K562 (cell line): ENCODE data around the gene TDRKH. TPM values are rescaled to one million over a fixed set of nuclear protein-coding genes. Genes with fewer than 3 reads are reported as not detected.
A peak's percentile ranks its signal among the peaks of the same experiment; 100 is the strongest.

ENCODE experiments used
- ATAC-seq: fragments of 200-7000 bp; cut with Tn5 transposase; 3 replicates; pipeline ENCODE4 v1.9.1; 2020; ENCODE audit warnings: moderate library complexity
- BruUV-seq: library from RNA; stranded (reverse); fragments of 400-500 nt; replicated peaks from 2 replicates; lab custom pipeline; 2021; lab: Mats Ljungman, UMichigan
- CTCF ChIA-PET: fragments of 300-600 bp; formaldehyde crosslinking; extraction: SDS; loops from one replicate; lab custom pipeline; 2021; ENCODE audit warnings: low intra/inter-chr PET ratio; lab: Yijun Ruan, JAX
- POLR2A ChIA-PET: fragments of 300-600, 350-650 bp; sonication (Branson Sonifier 250); formaldehyde crosslinking; extraction: SDS; loops from one replicate; lab custom pipeline; 2021; ENCODE audit warnings: antibody characterized with exemption, inconsistent platforms; lab: Yijun Ruan, JAX
- DNase-seq, 4 experiments: peaks; one replicate each; pipeline versions ENCODE4 v3.0.0 to v3.0.0-alpha.2; 2011 to 2018; ENCODE audit warnings: low spot score in 3 of 4, mixed read lengths in 3 of 4; ENCODE audit errors: extremely low read depth in 1 of 4
- FAIRE-seq: peaks from 2 replicates; lab custom pipeline; 2011; peaks lifted over from hg19 to GRCh38; lab: Jason Lieb, UNC
- H2AFZ ChIP-seq: 2 replicates; pipeline ENCODE4 v1.6.0; 2011; ENCODE audit warnings: low read depth, low read length, control low read depth, inconsistent platforms
- H3K27ac ChIP-seq: fragments of 200-600 bp; 3 replicates; pipeline ENCODE4 v1.8.0; 2011; ENCODE audit warnings: low read depth, mild to moderate bottlenecking, control low read depth, inconsistent platforms, low read length, moderate library complexity, mixed read lengths; ENCODE audit errors: extremely low read depth
- H3K27me3 ChIP-seq, 2 experiments: fragments of 300-600 bp in 1 of 2; 2 replicates in 1 of 2; 3 replicates in 1 of 2; pipeline versions ENCODE4 v1.6.0 to v1.8.0; 2011; ENCODE audit warnings: inconsistent platforms in 2 of 2, low read length in 2 of 2, mild to moderate bottlenecking in 1 of 2, mixed read lengths in 1 of 2, moderate library complexity in 1 of 2; ENCODE audit not compliant: control insufficient read depth in 2 of 2, insufficient read depth in 2 of 2
- H3K36me3 ChIP-seq: fragments of 300-600 bp; 3 replicates; pipeline ENCODE4 v1.8.0; 2011; ENCODE audit warnings: mild to moderate bottlenecking, low read length, inconsistent platforms; ENCODE audit not compliant: control insufficient read depth, insufficient read depth
- H3K4me1 ChIP-seq, 2 experiments: fragments of 200-600 bp in 1 of 2; replicated peaks in 1 of 2; 2 replicates in 1 of 2; 3 replicates in 1 of 2; pipeline versions ENCODE4 v1.5.1 to v1.8.0; 2011; ENCODE audit warnings: inconsistent platforms in 2 of 2, low read length in 2 of 2, mild to moderate bottlenecking in 1 of 2, mixed read lengths in 1 of 2, moderate library complexity in 1 of 2; ENCODE audit not compliant: control insufficient read depth in 2 of 2, insufficient read depth in 2 of 2
- H3K4me2 ChIP-seq: 2 replicates; pipeline ENCODE4 v1.6.1; 2011; ENCODE audit warnings: low read length, control low read depth, inconsistent platforms, mixed read lengths; ENCODE audit not compliant: insufficient read depth
- H3K4me3 ChIP-seq: fragments of 200-600 bp; sonication (generic), shearing (Covaris generic); 2 replicates; pipeline ENCODE4 v1.5.1; 2016; ENCODE audit warnings: control low read depth, inconsistent platforms
- H3K79me2 ChIP-seq: fragments of 200-600 bp; 3 replicates; pipeline ENCODE4 v1.8.0; 2011; ENCODE audit warnings: low read length, inconsistent platforms; ENCODE audit not compliant: control insufficient read depth, insufficient read depth
- H3K9ac ChIP-seq, 2 experiments: 2 replicates each; pipeline versions ENCODE4 v1.6.0 to v1.6.1; 2011; ENCODE audit warnings: low read depth in 2 of 2, low read length in 2 of 2, control low read depth in 1 of 2, inconsistent platforms in 1 of 2, mild to moderate bottlenecking in 1 of 2, mixed read lengths in 1 of 2; ENCODE audit not compliant: insufficient read depth in 1 of 2
- H3K9me1 ChIP-seq: one replicate; pipeline ENCODE4 v1.6.0; 2011; ENCODE audit warnings: inconsistent platforms, mild to moderate bottlenecking, low read length, moderate library complexity; ENCODE audit not compliant: control insufficient read depth, insufficient read depth
- H3K9me3 ChIP-seq: replicated peaks from 2 replicates; pipeline ENCODE4 v1.5.1; 2011; ENCODE audit warnings: low read depth, low read length, inconsistent platforms; ENCODE audit not compliant: control insufficient read depth, insufficient read depth
- H4K20me1 ChIP-seq: replicated peaks from 2 replicates; pipeline ENCODE4 v1.6.1; 2011; ENCODE audit warnings: low read length, inconsistent platforms, mixed read lengths; ENCODE audit not compliant: control insufficient read depth, insufficient read depth
- ATF2 ChIP-seq: sonication (generic); formaldehyde crosslinking; IDR thresholded peaks from 2 replicates; pipeline ENCODE4 v1.8.1; 2022; ENCODE audit warnings: missing genetic modification reagents
- BCOR ChIP-seq: fragments of 450-650 bp; IDR thresholded peaks from 2 replicates; pipeline ENCODE4 v1.6.1; 2016
- ERF ChIP-seq: fragments of 450-650 bp; formaldehyde crosslinking; IDR thresholded peaks from 2 replicates; pipeline ENCODE4 v1.4.0; 2020; ENCODE audit warnings: mild to moderate bottlenecking, mixed read lengths
- HNRNPUL1 ChIP-seq: fragments of 200-400 bp; formaldehyde crosslinking; IDR thresholded peaks from 2 replicates; pipeline ENCODE4 v1.6.1; 2017; ENCODE audit warnings: low read length
- LARP7 ChIP-seq: fragments of 450-650 bp; IDR thresholded peaks from 2 replicates; pipeline ENCODE4 v1.6.1; 2016
- NRF1 ChIP-seq, 2 experiments: fragments of 450-650 bp; IDR thresholded peaks in 1 of 2; conservative IDR thresholded peaks in 1 of 2; 2 replicates each; pipeline ENCODE4 v1.6.1; 2014; ENCODE audit warnings: mild to moderate bottlenecking in 2 of 2
- OTX1 ChIP-seq: fragments of 450-650 bp; formaldehyde crosslinking; IDR thresholded peaks from 2 replicates; pipeline ENCODE4 v1.4.0; 2022; ENCODE audit warnings: mild to moderate bottlenecking
- PTRF ChIP-seq: fragments of 450-650 bp; IDR thresholded peaks from 2 replicates; pipeline ENCODE4 v1.6.1; 2016; ENCODE audit warnings: mild to moderate bottlenecking, missing genetic modification characterization, missing compliant biosample characterization
- RAD51 ChIP-seq: fragments of 450-650 bp; IDR thresholded peaks from 2 replicates; pipeline ENCODE4 v1.7.1; 2016; ENCODE audit warnings: low read depth, mild to moderate bottlenecking, borderline replicate concordance
- RNF2 ChIP-seq: sonication (generic); IDR thresholded peaks from 2 replicates; pipeline ENCODE4 v1.6.1; 2016
- SMARCA4 ChIP-seq: fragments of 450-650 bp; IDR thresholded peaks from 2 replicates; pipeline ENCODE4 v1.6.1; 2016
- ZNF263 ChIP-seq: sonication (generic); formaldehyde crosslinking; IDR thresholded peaks from 2 replicates; pipeline ENCODE4 v1.8.0; 2022; ENCODE audit warnings: mild to moderate bottlenecking, missing genetic modification reagents, borderline replicate concordance
- ZNF316 ChIP-seq: fragments of 450-650 bp; IDR thresholded peaks from 2 replicates; pipeline ENCODE4 v1.6.1; 2016
- ZNF75A ChIP-seq: fragments of 450-650 bp; formaldehyde crosslinking; IDR thresholded peaks from 2 replicates; pipeline ENCODE4 v1.4.0; 2020; ENCODE audit warnings: mild to moderate bottlenecking
- WGBS: fragments of 100-300 bp; shearing (Covaris generic); methylation state at CpG from one replicate; pipeline ENCODE4 v1.1.6; 2016; ENCODE audit warnings: low coverage, mixed read lengths; ENCODE audit not compliant: insufficient coverage; ENCODE audit errors: missing lambda C conversion rate; 5-methylcytosine and 5-hydroxymethylcytosine counted together
- in situ Hi-C: fragments of 300-500 bp; cut with MboI; formaldehyde crosslinking; loops from 4 replicates; pipeline ENCODE4 v1.15.0; 2018; ENCODE audit warnings: inconsistent platforms, mixed read lengths
- intact Hi-C: fragments of 100-400 bp; cut with micrococcal nuclease; formaldehyde crosslinking; loops from 2 replicates; pipeline ENCODE4 v1.14.2; 2022
- polyA plus RNA-seq, 8 experiments: library from polyadenylated mRNA; depleted of rRNA in 4 of 8; stranded (reverse) in 5 of 8; unstranded in 3 of 8; fragments of >200 nt; fragmentation: Nextera tagmentation in 2 of 8; fragmentation: Illumina TruSeq in 1 of 8; extraction: Ambion mirVana in 2 of 8; extraction: Trizol in 1 of 8; gene quantifications; 2 replicates each; pipeline versions ENCODE4 v1.2.1 to v1.2.3, GENCODE V29; 2011 to 2014; ENCODE audit warnings: inconsistent platforms in 1 of 8, missing spikeins in 1 of 8
- total RNA-seq, 7 experiments: library from RNA; depleted of rRNA in 6 of 7; stranded (reverse); fragments of >200 nt in 6 of 7; fragmentation: Illumina TruSeq in 2 of 7; extraction: Trizol in 2 of 7; gene quantifications; 2 replicates each; pipeline versions ENCODE4 v1.2.1 to v1.2.3, GENCODE V29; 2011 to 2021; ENCODE audit warnings: low replicate concordance in 1 of 7
- TF ChIP-seq, protein P1 (sequence below): fragments of 200-800 bp; sonication (Bioruptor generic); IDR thresholded peaks from 2 replicates; pipeline ENCODE4 v1.6.1; 2016; ENCODE audit warnings: missing genetic modification characterization, missing compliant biosample characterization
- TF ChIP-seq, protein P2 (sequence below): fragments of 450-650 bp; IDR thresholded peaks from 2 replicates; pipeline ENCODE4 v1.6.1; 2017; ENCODE audit warnings: antibody characterized with exemption

The TDRKH gene
- total and polyA plus RNA-seq, 9 of the 15 experiments (the other 6 are each of a cell fraction or from before 2014, with no cell fraction given): 4.3 to 21.3 (median 8.4) TPM

GRCh38 chr1:151799179-151800022, 9.1 kb upstream of the TDRKH start:
- no peak overlapping the region for H3K27ac ChIP-seq
- ATAC-seq (peak; percentile 66), DNase-seq (no peak), FAIRE-seq (no peak)
- H3K4me2 ChIP-seq: no peak overlapping the region
- in situ Hi-C loops (no loop called here), intact Hi-C loops (no loop called here)
- H3K79me2 ChIP-seq: no peaks in the 10 kb centered on the region
- no peaks in the 10 kb centered on the region for H3K9me3 ChIP-seq
- H3K27me3 ChIP-seq: peaks cover 35 to 65% of the 10 kb centered on the region in 2 experiments
- peaks cover 0 to 8% of the 10 kb centered on the region in 2 experiments; a peak in 1 of 5 replicates for H3K4me1 ChIP-seq
- POLR2A ChIA-PET: interaction anchor here (0.6 to 1.6 kb wide), 3 partner anchors 10 to 194 kb away, joined by 3 to 5 read pairs (median 3); no protein-coding TSS in a partner anchor
- WGBS: 2% methylated on average over 9 of the region's 9 CpGs
- CTCF ChIA-PET: no interaction called here
- peaks cover 19% of the 10 kb centered on the region for H4K20me1 ChIP-seq
- no peaks in the 10 kb centered on the region for H3K9me1 ChIP-seq
- H3K36me3 ChIP-seq: no peaks in the 10 kb centered on the region
- H2AFZ ChIP-seq: no peak overlapping the region
- H3K9ac ChIP-seq: no peak overlapping the region
- no peak overlapping the region for H3K4me3 ChIP-seq
- no TSS peak for BruUV-seq
- TF ChIP-seq RNF2: no peak
- no peak for TF ChIP-seq ATF2
- TF ChIP-seq, protein P1, sequence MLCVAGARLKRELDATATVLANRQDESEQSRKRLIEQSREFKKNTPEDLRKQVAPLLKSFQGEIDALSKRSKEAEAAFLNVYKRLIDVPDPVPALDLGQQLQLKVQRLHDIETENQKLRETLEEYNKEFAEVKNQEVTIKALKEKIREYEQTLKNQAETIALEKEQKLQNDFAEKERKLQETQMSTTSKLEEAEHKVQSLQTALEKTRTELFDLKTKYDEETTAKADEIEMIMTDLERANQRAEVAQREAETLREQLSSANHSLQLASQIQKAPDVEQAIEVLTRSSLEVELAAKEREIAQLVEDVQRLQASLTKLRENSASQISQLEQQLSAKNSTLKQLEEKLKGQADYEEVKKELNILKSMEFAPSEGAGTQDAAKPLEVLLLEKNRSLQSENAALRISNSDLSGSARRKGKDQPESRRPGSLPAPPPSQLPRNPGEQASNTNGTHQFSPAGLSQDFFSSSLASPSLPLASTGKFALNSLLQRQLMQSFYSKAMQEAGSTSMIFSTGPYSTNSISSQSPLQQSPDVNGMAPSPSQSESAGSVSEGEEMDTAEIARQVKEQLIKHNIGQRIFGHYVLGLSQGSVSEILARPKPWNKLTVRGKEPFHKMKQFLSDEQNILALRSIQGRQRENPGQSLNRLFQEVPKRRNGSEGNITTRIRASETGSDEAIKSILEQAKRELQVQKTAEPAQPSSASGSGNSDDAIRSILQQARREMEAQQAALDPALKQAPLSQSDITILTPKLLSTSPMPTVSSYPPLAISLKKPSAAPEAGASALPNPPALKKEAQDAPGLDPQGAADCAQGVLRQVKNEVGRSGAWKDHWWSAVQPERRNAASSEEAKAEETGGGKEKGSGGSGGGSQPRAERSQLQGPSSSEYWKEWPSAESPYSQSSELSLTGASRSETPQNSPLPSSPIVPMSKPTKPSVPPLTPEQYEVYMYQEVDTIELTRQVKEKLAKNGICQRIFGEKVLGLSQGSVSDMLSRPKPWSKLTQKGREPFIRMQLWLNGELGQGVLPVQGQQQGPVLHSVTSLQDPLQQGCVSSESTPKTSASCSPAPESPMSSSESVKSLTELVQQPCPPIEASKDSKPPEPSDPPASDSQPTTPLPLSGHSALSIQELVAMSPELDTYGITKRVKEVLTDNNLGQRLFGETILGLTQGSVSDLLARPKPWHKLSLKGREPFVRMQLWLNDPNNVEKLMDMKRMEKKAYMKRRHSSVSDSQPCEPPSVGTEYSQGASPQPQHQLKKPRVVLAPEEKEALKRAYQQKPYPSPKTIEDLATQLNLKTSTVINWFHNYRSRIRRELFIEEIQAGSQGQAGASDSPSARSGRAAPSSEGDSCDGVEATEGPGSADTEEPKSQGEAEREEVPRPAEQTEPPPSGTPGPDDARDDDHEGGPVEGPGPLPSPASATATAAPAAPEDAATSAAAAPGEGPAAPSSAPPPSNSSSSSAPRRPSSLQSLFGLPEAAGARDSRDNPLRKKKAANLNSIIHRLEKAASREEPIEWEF: no peak
- TF ChIP-seq BCOR: no peak
- no peak for TF ChIP-seq PTRF
- peak; percentile 38 to 42; a peak in 3 of 4 replicates for TF ChIP-seq NRF1 (conservative IDR thresholded peaks at IDR 0.05 in 1 of 2, IDR thresholded peaks at IDR 0.05 in 1 of 2)
- no peak for TF ChIP-seq LARP7
- TF ChIP-seq ZNF316: no peak
- no peak for TF ChIP-seq ERF (CRISPR knock-in tag)
- TF ChIP-seq ZNF75A (CRISPR knock-in tag): no peak
- TF ChIP-seq RAD51: peak; percentile 65; the same call in 1 of the 2 replicates
- TF ChIP-seq OTX1: no peak
- TF ChIP-seq, protein P2, sequence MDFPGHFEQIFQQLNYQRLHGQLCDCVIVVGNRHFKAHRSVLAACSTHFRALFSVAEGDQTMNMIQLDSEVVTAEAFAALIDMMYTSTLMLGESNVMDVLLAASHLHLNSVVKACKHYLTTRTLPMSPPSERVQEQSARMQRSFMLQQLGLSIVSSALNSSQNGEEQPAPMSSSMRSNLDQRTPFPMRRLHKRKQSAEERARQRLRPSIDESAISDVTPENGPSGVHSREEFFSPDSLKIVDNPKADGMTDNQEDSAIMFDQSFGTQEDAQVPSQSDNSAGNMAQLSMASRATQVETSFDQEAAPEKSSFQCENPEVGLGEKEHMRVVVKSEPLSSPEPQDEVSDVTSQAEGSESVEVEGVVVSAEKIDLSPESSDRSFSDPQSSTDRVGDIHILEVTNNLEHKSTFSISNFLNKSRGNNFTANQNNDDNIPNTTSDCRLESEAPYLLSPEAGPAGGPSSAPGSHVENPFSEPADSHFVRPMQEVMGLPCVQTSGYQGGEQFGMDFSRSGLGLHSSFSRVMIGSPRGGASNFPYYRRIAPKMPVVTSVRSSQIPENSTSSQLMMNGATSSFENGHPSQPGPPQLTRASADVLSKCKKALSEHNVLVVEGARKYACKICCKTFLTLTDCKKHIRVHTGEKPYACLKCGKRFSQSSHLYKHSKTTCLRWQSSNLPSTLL: no peak
- TF ChIP-seq HNRNPUL1: no peak
- TF ChIP-seq SMARCA4: no peak
- peak; percentile 77 for TF ChIP-seq ZNF263 (CRISPR knock-in tag)
